Measurements from ENCODE around the gene TGFB1I1.

TGFB1I1 gene

DNA sequence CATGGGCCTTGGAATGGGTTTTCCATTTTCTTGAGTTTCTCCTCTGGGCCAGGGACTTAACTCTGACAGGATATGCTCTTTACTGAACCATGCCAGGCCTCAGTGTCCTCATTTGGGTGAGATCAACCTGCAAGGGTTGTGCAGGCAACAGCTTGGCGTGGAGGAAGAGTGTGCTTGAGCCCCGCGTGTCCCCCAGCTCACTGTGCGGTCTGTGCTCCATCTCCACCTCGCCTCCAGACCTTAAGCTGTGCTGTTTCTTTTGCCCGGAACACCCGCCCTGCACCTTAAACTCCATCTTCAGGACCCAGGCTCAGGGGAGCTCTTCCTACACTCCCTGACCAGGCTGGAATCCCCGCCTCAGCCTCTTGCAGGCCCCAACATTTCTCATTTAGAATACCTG lies 26.5 kb downstream of the TGFB1I1 start:
- H3K27me3 ChIP-seq (ENCODE audit: control insufficient read depth, low read length), result no peaks in the 10 kb centered on the region
- no peaks in the 10 kb centered on the region for H3K9me3 ChIP-seq (ENCODE audit: control insufficient read depth, insufficient read depth, low read length)
- H3K79me2 ChIP-seq (ENCODE audit: control insufficient read depth, low read length), result no peaks in the 10 kb centered on the region
- H3K36me3 ChIP-seq (ENCODE audit: control insufficient read depth, low read length), result no peaks in the 10 kb centered on the region
- TF ChIP-seq EZH2phosphoT487 (IDR thresholded peaks at IDR 0.05; ENCODE audit: borderline replicate concordance, low read length), result no peak
- TF ChIP-seq, protein P1, sequence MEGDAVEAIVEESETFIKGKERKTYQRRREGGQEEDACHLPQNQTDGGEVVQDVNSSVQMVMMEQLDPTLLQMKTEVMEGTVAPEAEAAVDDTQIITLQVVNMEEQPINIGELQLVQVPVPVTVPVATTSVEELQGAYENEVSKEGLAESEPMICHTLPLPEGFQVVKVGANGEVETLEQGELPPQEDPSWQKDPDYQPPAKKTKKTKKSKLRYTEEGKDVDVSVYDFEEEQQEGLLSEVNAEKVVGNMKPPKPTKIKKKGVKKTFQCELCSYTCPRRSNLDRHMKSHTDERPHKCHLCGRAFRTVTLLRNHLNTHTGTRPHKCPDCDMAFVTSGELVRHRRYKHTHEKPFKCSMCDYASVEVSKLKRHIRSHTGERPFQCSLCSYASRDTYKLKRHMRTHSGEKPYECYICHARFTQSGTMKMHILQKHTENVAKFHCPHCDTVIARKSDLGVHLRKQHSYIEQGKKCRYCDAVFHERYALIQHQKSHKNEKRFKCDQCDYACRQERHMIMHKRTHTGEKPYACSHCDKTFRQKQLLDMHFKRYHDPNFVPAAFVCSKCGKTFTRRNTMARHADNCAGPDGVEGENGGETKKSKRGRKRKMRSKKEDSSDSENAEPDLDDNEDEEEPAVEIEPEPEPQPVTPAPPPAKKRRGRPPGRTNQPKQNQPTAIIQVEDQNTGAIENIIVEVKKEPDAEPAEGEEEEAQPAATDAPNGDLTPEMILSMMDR (IDR thresholded peaks at IDR 0.05; ENCODE audit: low read depth, low read length, poor library complexity, severe bottlenecking), result no peak
- H4K20me1 ChIP-seq (ENCODE audit: control insufficient read depth, insufficient read depth, low read depth, low read length), result peaks cover 5% of the 10 kb centered on the region; the same call in 1 of the 2 replicates
- no peak overlapping the region for H3K4me2 ChIP-seq (ENCODE audit: low read length)
- H3F3A ChIP-seq (ENCODE audit: control insufficient read depth, insufficient read depth), result no peaks in the 10 kb centered on the region
- no peaks in the 10 kb centered on the region for H3K9me2 ChIP-seq (replicated peaks; ENCODE audit: control insufficient read depth, low read length)
- no peaks in the 10 kb centered on the region for H3K4me1 ChIP-seq (ENCODE audit: control insufficient read depth, low read length)
- no peak overlapping the region for H3K4me3 ChIP-seq (ENCODE audit: low read length)
- no peak overlapping the region for H3K27ac ChIP-seq (ENCODE audit: low read depth, low read length)

DNA sequence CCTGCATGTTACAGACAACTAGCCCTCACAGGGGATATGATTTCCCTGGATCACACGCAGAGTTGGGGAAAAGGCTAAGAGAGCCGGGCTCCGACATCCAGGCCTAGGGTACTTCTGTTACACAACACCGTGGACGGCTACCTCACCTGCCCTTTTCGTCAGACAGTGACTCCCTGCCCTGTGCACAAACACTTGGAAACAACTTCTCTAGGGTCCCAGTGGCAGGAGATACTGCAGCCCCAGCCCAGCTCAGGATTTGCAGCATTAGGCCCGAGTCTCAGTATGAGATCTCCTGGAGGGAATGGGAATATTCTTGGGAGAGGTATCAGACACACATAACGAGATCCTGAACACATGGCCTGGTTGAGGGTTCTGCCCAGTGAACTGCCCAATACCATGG lies 28.0 kb downstream of the TGFB1I1 start:
- Histone ChIP-seq H3K4me2 (ENCODE audit: low read length) (no peak overlapping the region), H3K27ac (ENCODE audit: low read depth, low read length) (no peak overlapping the region), H4K20me1 (ENCODE audit: control insufficient read depth, insufficient read depth, low read depth, low read length) (peaks cover 5% of the 10 kb centered on the region; the same call in 1 of the 2 replicates), H3K79me2 (ENCODE audit: control insufficient read depth, low read length) (no peaks in the 10 kb centered on the region), H3K4me1 (ENCODE audit: control insufficient read depth, low read length) (no peaks in the 10 kb centered on the region), H3K36me3 (ENCODE audit: control insufficient read depth, low read length) (no peaks in the 10 kb centered on the region), H3F3A (ENCODE audit: control insufficient read depth, insufficient read depth) (no peaks in the 10 kb centered on the region), H3K9me2 (replicated peaks; ENCODE audit: control insufficient read depth, low read length) (no peaks in the 10 kb centered on the region), H3K9me3 (ENCODE audit: control insufficient read depth, insufficient read depth, low read length) (no peaks in the 10 kb centered on the region), H3K4me3 (ENCODE audit: low read length) (no peak overlapping the region), H3K27me3 (ENCODE audit: control insufficient read depth, low read length) (no peaks in the 10 kb centered on the region)
- TF ChIP-seq, protein P1 (IDR thresholded peaks at IDR 0.05; ENCODE audit: low read depth, low read length, poor library complexity, severe bottlenecking), result no peak
- TF ChIP-seq EZH2phosphoT487 (IDR thresholded peaks at IDR 0.05; ENCODE audit: borderline replicate concordance, low read length), result no peak

GRCh38 chr16:31501226-31501965 lies 29.4 kb downstream of the TGFB1I1 start:
- H4K20me1 ChIP-seq (ENCODE audit: control insufficient read depth, insufficient read depth, low read depth, low read length), result peaks cover 5% of the 10 kb centered on the region; the same call in 1 of the 2 replicates
- peaks cover 7% of the 10 kb centered on the region for H3F3A ChIP-seq (ENCODE audit: control insufficient read depth, insufficient read depth)
- H3K36me3 ChIP-seq (ENCODE audit: control insufficient read depth, low read length), result peaks cover 6% of the 10 kb centered on the region; the same call in 1 of the 2 replicates
- H3K27me3 ChIP-seq (ENCODE audit: control insufficient read depth, low read length), result no peaks in the 10 kb centered on the region
- no peaks in the 10 kb centered on the region for H3K79me2 ChIP-seq (ENCODE audit: control insufficient read depth, low read length)
- no peak overlapping the region for H3K27ac ChIP-seq (ENCODE audit: low read depth, low read length)
- peaks cover 13% of the 10 kb centered on the region for H3K4me1 ChIP-seq (ENCODE audit: control insufficient read depth, low read length)
- H3K4me3 ChIP-seq (ENCODE audit: low read length), result no peak overlapping the region
- no peak overlapping the region for H3K4me2 ChIP-seq (ENCODE audit: low read length)
- H3K9me2 ChIP-seq (replicated peaks; ENCODE audit: control insufficient read depth, low read length), result no peaks in the 10 kb centered on the region
- no peaks in the 10 kb centered on the region for H3K9me3 ChIP-seq (ENCODE audit: control insufficient read depth, insufficient read depth, low read length)
- no peak for TF ChIP-seq EZH2phosphoT487 (IDR thresholded peaks at IDR 0.05; ENCODE audit: borderline replicate concordance, low read length)
- TF ChIP-seq, protein P1 (IDR thresholded peaks at IDR 0.05; ENCODE audit: low read depth, low read length, poor library complexity, severe bottlenecking), result no peak
